HepG2 (cell line): ENCODE data around the gene PCGF2. TPM values are rescaled to one million over a fixed set of nuclear protein-coding genes. Genes with fewer than 3 reads are reported as not detected.

Source experiments
- ATAC-seq: fragments of 200-7000 bp; cut with Tn5 transposase; 3 replicates; pipeline ENCODE4 v1.9.1; 2020; ENCODE audit warnings: mild to moderate bottlenecking, moderate library complexity
- BruUV-seq: library from RNA; stranded (reverse); fragments of 400-500 nt; replicated peaks from 2 replicates; lab custom pipeline; 2021; lab: Mats Ljungman, UMichigan
- CTCF ChIA-PET: fragments of 300-600 bp; formaldehyde crosslinking; extraction: SDS; loops from one replicate; lab custom pipeline; 2021; ENCODE audit warnings: low total read pairs, inconsistent platforms, low intra/inter-chr PET ratio; lab: Yijun Ruan, JAX
- POLR2A ChIA-PET: fragments of 350-600 bp; sonication (Branson Sonifier 250); formaldehyde crosslinking; loops from one replicate; lab custom pipeline; 2020; ENCODE audit warnings: antibody characterized with exemption, inconsistent platforms; lab: Yijun Ruan, JAX
- DNase-seq: peaks from one replicate; pipeline ENCODE4 v3.0.0-alpha.2; 2015; ENCODE audit warnings: low spot score
- FAIRE-seq: peaks from 3 replicates; lab custom pipeline; 2011; peaks lifted over from hg19 to GRCh38; lab: Jason Lieb, UNC
- H2AFZ ChIP-seq: one replicate; pipeline ENCODE4 v1.6.1; 2011; ENCODE audit warnings: low read length, inconsistent platforms
- H3K27ac ChIP-seq: fragments of 300-600 bp; 3 replicates; pipeline ENCODE4 v1.8.0; 2011; ENCODE audit warnings: mixed run types, mild to moderate bottlenecking, mixed read lengths, low read length, inconsistent platforms; ENCODE audit not compliant: insufficient read depth; ENCODE audit errors: extremely low read length
- H3K27me3 ChIP-seq, 2 experiments: fragments of 200-600 bp in 1 of 2; 2 replicates in 1 of 2; 3 replicates in 1 of 2; pipeline versions ENCODE4 v1.6.0 to v1.8.0; 2011; ENCODE audit warnings: low read length in 2 of 2, mild to moderate bottlenecking in 2 of 2, moderate library complexity in 2 of 2, inconsistent platforms in 1 of 2; ENCODE audit not compliant: insufficient read depth in 2 of 2, control insufficient read depth in 1 of 2
- H3K36me3 ChIP-seq, 2 experiments: fragments of 200-600 bp in 1 of 2; replicated peaks in 1 of 2; 2 replicates in 1 of 2; 3 replicates in 1 of 2; pipeline versions ENCODE4 v1.5.1 to v1.8.0; 2011; ENCODE audit warnings: low read length in 2 of 2, inconsistent platforms in 1 of 2; ENCODE audit not compliant: insufficient read depth in 2 of 2, control insufficient read depth in 1 of 2
- H3K4me1 ChIP-seq: 2 replicates; pipeline ENCODE4 v1.5.1; 2012; ENCODE audit warnings: low read length, inconsistent platforms; ENCODE audit not compliant: insufficient read depth
- H3K4me2 ChIP-seq: 2 replicates; pipeline ENCODE4 v1.6.0; 2011; ENCODE audit warnings: low read depth, low read length, inconsistent platforms
- H3K4me3 ChIP-seq, 3 experiments: fragments of 200-600 bp in 1 of 3; sonication (generic), shearing (Covaris generic) in 1 of 3; replicated peaks in 1 of 3; 2 replicates each; pipeline ENCODE4 v1.5.1; 2011 to 2016; ENCODE audit warnings: low read length in 3 of 3, inconsistent platforms in 2 of 3, low read depth in 2 of 3, mild to moderate bottlenecking in 2 of 3, control low read depth in 1 of 3, mixed read lengths in 1 of 3; ENCODE audit not compliant: insufficient read depth in 1 of 3
- H3K79me2 ChIP-seq: one replicate; pipeline ENCODE4 v1.6.1; 2011; ENCODE audit warnings: low read length, inconsistent platforms; ENCODE audit not compliant: insufficient read depth
- H3K9ac ChIP-seq: 2 replicates; pipeline ENCODE4 v1.6.0; 2011; ENCODE audit warnings: mild to moderate bottlenecking, low read depth, low read length, inconsistent platforms; ENCODE audit not compliant: insufficient read depth
- H3K9me3 ChIP-seq: 2 replicates; pipeline ENCODE4 v1.5.1; 2012; ENCODE audit warnings: mild to moderate bottlenecking, low read length
- H4K20me1 ChIP-seq: 2 replicates; pipeline ENCODE4 v1.6.0; 2011; ENCODE audit warnings: inconsistent platforms, mild to moderate bottlenecking, low read length, moderate library complexity; ENCODE audit not compliant: insufficient read depth
- GLMP ChIP-seq: sonication (generic); formaldehyde crosslinking; IDR thresholded peaks from 2 replicates; pipeline ENCODE4 v1.9.0; 2021; ENCODE audit warnings: missing genetic modification reagents, mild to moderate bottlenecking, borderline replicate concordance
- GTF2F1 ChIP-seq: fragments of 150-350 bp; IDR thresholded peaks from 2 replicates; pipeline ENCODE4 v1.6.1; 2014; ENCODE audit warnings: low read length
- HIC2 ChIP-seq: sonication (generic); formaldehyde crosslinking; IDR thresholded peaks from 2 replicates; pipeline ENCODE4 v1.9.0; 2022; ENCODE audit warnings: low read depth, missing genetic modification reagents
- KAT7 ChIP-seq: IDR thresholded peaks from 2 replicates; pipeline ENCODE4 v1.6.1; 2018; ENCODE audit warnings: borderline replicate concordance, missing compliant biosample characterization
- NFATC3 ChIP-seq: sonication (generic); formaldehyde crosslinking; IDR thresholded peaks from 2 replicates; pipeline ENCODE4 v1.5.1; 2020; ENCODE audit warnings: mild to moderate bottlenecking, missing genetic modification reagents
- NR2F1 ChIP-seq, 2 experiments: fragments of 450-650 bp in 1 of 2; formaldehyde crosslinking in 1 of 2; IDR thresholded peaks; 2 replicates each; pipeline versions ENCODE4 v1.5.0 to v1.6.1; 2016 to 2020; ENCODE audit warnings: mild to moderate bottlenecking in 1 of 2, missing compliant biosample characterization in 1 of 2, missing genetic modification reagents in 1 of 2, moderate library complexity in 1 of 2
- POLR2G ChIP-seq: fragments of 200-400 bp; formaldehyde crosslinking; IDR thresholded peaks from 2 replicates; pipeline ENCODE4 v1.6.1; 2018; ENCODE audit warnings: mild to moderate bottlenecking, low read depth, low read length, moderate library complexity
- TARDBP ChIP-seq: sonication (generic); formaldehyde crosslinking; IDR thresholded peaks from 2 replicates; pipeline ENCODE4 v1.8.0; 2022; ENCODE audit warnings: mild to moderate bottlenecking, missing genetic modification reagents
- ZBTB34 ChIP-seq: sonication (generic); formaldehyde crosslinking; IDR thresholded peaks from 2 replicates; pipeline ENCODE4 v1.8.0; 2022; ENCODE audit warnings: mild to moderate bottlenecking, missing genetic modification reagents
- ZNF136 ChIP-seq: sonication (generic); formaldehyde crosslinking; IDR thresholded peaks from 2 replicates; pipeline ENCODE4 v1.8.1; 2022; ENCODE audit warnings: low read depth, mild to moderate bottlenecking, moderate library complexity, missing genetic modification reagents
- WGBS: methylation state at CpG from one replicate; pipeline ENCODE4 v1.1.6; 2017; ENCODE audit warnings: low lambda C conversion rate; 5-methylcytosine and 5-hydroxymethylcytosine counted together
- in situ Hi-C: cut with HindIII; loops from 2 replicates; pipeline ENCODE4 v1.10.0; 2017; ENCODE audit warnings: low pct_unique_long_range_greater_than_20kb; ENCODE audit not compliant: extremely low pct_ligation_motif_present
- intact Hi-C: fragments of 100-400 bp; cut with micrococcal nuclease; formaldehyde crosslinking; loops from one replicate; pipeline ENCODE4 v1.10.0; 2022; ENCODE audit not compliant: unreplicated experiment
- polyA plus RNA-seq, 8 experiments: library from polyadenylated mRNA; depleted of rRNA in 3 of 8; stranded (reverse) in 7 of 8; unstranded in 1 of 8; fragments of >200 nt; fragmentation: Illumina TruSeq in 4 of 8; extraction: Trizol in 4 of 8; gene quantifications; 2 replicates each; pipeline versions ENCODE4 v1.2.1 to v1.2.3, GENCODE V29; 2011 to 2016; ENCODE audit warnings: low read depth in 4 of 8, missing spikeins in 1 of 8, mixed read lengths in 1 of 8; ENCODE audit not compliant: insufficient read depth in 1 of 8
- total RNA-seq, 5 experiments: library from RNA; depleted of rRNA; stranded (reverse); fragments of >200 nt; fragmentation: Illumina TruSeq; extraction: Trizol; gene quantifications; 2 replicates each; pipeline ENCODE4 v1.2.3, GENCODE V29; 2016; ENCODE audit warnings: low read depth in 1 of 5
- TF ChIP-seq, protein P1 (sequence below): sonication (generic); formaldehyde crosslinking; IDR thresholded peaks from 2 replicates; pipeline ENCODE4 v1.8.1; 2023; ENCODE audit warnings: missing genetic modification reagents, inconsistent platforms, borderline replicate concordance

PCGF2 gene
- total and polyA plus RNA-seq, 2 of the 13 experiments (the other 11 are each of a cell fraction or from before 2014, with no cell fraction given), result 11.6 to 29.4 TPM

DNA sequence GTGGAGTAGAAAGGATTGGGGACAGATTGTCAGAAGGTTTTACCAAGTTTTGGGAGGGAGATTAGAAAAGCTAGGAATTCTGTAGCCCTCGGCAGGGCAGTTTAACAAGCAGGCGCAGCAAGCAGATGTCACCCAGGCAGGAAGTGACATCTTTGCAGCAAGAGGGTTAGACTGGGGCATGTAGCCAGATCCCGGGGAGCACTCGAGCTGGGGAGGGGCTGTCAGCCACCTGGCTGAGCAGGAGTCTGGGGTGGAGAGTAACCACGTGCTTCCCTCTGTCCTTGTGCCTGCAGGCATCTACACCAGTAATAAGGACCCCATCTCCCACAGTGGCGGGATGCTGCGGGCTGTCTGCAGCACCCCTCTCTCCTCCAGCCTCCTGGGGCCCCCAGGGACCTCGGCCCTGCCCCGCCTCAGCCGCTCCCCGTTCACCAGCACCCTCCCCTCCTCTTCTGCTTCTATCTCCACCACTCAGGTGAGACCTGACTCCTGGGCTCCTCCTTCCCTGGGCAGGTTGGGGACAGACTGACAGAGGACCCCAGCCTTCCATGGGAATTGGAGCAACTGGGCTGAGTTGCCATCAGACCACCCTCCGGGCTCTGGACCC lies 30.9 kb downstream of the PCGF2 start:
- CTCF ChIA-PET, result no interaction called here
- ATAC-seq, result no peak

DNA sequence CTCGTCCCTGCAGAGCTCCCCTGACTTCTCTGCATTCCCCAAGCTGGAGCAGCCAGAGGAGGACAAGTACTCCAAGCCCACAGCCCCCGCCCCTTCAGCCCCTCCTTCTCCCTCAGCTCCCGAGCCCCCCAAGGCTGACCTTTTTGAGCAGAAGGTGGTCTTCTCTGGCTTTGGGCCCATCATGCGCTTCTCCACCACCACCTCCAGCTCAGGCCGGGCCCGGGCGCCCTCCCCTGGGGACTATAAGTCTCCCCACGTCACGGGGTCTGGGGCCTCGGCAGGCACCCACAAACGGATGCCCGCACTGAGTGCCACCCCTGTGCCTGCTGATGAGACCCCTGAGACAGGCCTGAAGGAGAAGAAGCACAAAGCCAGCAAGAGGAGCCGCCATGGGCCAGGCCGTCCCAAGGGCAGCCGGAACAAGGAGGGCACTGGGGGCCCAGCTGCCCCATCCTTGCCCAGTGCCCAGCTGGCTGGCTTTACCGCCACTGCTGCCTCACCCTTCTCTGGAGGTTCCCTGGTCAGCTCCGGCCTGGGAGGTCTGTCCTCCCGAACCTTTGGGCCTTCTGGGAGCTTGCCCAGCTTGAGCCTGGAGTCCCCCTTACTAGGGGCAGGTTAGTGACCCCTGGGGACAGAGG lies 31.6 kb downstream of the PCGF2 start:
- Histone ChIP-seq H3K9ac (no peak overlapping the region), H4K20me1 (no peaks in the 10 kb centered on the region), H2AFZ (no peak overlapping the region), H3K4me1 (peaks cover 29% of the 10 kb centered on the region), H3K36me3 (peaks cover 51 to 87% of the 10 kb centered on the region in 2 experiments), H3K79me2 (no peaks in the 10 kb centered on the region), H3K27me3 (no peaks in the 10 kb centered on the region), H3K4me3 (no peak overlapping the region), H3K9me3 (no peaks in the 10 kb centered on the region), H3K27ac (no peak overlapping the region), H3K4me2 (no peak overlapping the region)
- 96% methylated on average over 16 of the region's 18 CpGs for WGBS
- in situ Hi-C loops (no loop called here), intact Hi-C loops (no loop called here)
- FAIRE-seq (no peak), DNase-seq (no peak), ATAC-seq (no peak)
- POLR2A ChIA-PET, result interaction anchor here (1.0 to 7.0 kb wide), 7 partner anchors 12 to 103 kb away, joined by 3 to 92 read pairs (median 5); partner anchors contain the start of genes EPOP and MLLT6
- CTCF ChIA-PET, result no interaction called here
- no TSS peak for BruUV-seq
- TF ChIP-seq KAT7, result no peak
- no peak for TF ChIP-seq GLMP
- no peak for TF ChIP-seq ZBTB34 (CRISPR knock-in tag)
- TF ChIP-seq NFATC3 (CRISPR knock-in tag), result 0 out of 2 replicates have a peak, but pooled peaks have one; percentile 29
- no peak for TF ChIP-seq GTF2F1
- TF ChIP-seq ZNF136 (CRISPR knock-in tag), result no peak
- TF ChIP-seq NR2F1 (CRISPR knock-in tag; IDR thresholded peaks at IDR 0.05), result no peak
- no peak for TF ChIP-seq HIC2

More for the DNA sequence above, 30.9 kb downstream of the PCGF2 start:
- Histone ChIP-seq H3K9ac (no peak overlapping the region), H2AFZ (no peak overlapping the region), H3K79me2 (no peaks in the 10 kb centered on the region), H3K4me2 (no peak overlapping the region), H3K36me3 (peaks cover 47 to 85% of the 10 kb centered on the region in 2 experiments), H3K27ac (no peak overlapping the region), H3K27me3 (no peaks in the 10 kb centered on the region), H3K4me3 (no peak overlapping the region), H3K4me1 (peaks cover 30% of the 10 kb centered on the region), H4K20me1 (no peaks in the 10 kb centered on the region), H3K9me3 (no peaks in the 10 kb centered on the region)
- no TSS peak for BruUV-seq
- intact Hi-C loops, result no loop called here
- TF ChIP-seq, protein P1, sequence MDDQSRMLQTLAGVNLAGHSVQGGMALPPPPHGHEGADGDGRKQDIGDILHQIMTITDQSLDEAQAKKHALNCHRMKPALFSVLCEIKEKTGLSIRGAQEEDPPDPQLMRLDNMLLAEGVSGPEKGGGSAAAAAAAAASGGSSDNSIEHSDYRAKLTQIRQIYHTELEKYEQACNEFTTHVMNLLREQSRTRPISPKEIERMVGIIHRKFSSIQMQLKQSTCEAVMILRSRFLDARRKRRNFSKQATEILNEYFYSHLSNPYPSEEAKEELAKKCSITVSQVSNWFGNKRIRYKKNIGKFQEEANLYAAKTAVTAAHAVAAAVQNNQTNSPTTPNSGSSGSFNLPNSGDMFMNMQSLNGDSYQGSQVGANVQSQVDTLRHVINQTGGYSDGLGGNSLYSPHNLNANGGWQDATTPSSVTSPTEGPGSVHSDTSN, result no peak
- TF ChIP-seq POLR2G (peak; percentile 40; the same call in 1 of the 2 replicates), TARDBP (CRISPR knock-in tag) (no peak)
- POLR2A ChIA-PET, result interaction anchor here (1.2 to 7.0 kb wide), 7 partner anchors 8 to 103 kb away, joined by 3 to 92 read pairs (median 9); partner anchors contain the start of genes EPOP and MLLT6
- FAIRE-seq (no peak), DNase-seq (no peak)
- in situ Hi-C loops, result no loop called here
- WGBS, result 96% methylated on average over 11 of the region's 12 CpGs
